Measurements from ENCODE around the gene FIGNL2.

GRCh38 chr12:51773145-51773869 is 75.2 kb downstream of the FIGNL2 start:
- TF ChIP-seq POLR2AphosphoS5 (IDR thresholded peaks at IDR 0.05): no peak
- TF ChIP-seq POLR2A (IDR thresholded peaks at IDR 0.05): no peak
- TF ChIP-seq, protein P1, sequence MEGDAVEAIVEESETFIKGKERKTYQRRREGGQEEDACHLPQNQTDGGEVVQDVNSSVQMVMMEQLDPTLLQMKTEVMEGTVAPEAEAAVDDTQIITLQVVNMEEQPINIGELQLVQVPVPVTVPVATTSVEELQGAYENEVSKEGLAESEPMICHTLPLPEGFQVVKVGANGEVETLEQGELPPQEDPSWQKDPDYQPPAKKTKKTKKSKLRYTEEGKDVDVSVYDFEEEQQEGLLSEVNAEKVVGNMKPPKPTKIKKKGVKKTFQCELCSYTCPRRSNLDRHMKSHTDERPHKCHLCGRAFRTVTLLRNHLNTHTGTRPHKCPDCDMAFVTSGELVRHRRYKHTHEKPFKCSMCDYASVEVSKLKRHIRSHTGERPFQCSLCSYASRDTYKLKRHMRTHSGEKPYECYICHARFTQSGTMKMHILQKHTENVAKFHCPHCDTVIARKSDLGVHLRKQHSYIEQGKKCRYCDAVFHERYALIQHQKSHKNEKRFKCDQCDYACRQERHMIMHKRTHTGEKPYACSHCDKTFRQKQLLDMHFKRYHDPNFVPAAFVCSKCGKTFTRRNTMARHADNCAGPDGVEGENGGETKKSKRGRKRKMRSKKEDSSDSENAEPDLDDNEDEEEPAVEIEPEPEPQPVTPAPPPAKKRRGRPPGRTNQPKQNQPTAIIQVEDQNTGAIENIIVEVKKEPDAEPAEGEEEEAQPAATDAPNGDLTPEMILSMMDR (IDR thresholded peaks at IDR 0.05): no peak

Data from breast epithelium (tissue), 3 donors.